ENCODE measurements around the gene LPA.
"Not testable (repeated sequence)": the region's sequence is repeated elsewhere in the genome, so short reads cannot be mapped to it uniquely, and the experiment has no call there.

The LPA gene

GRCh38 chr6:160534050-160534696 lies 129.9 kb downstream of the LPA start:
- H3K4me3 ChIP-seq (ENCODE audit: low read depth, low read length): peak overlapping the region; percentile 18
- in situ Hi-C loops (cut with HindIII; ENCODE audit: low pct_ligation_motif_present, low sequenced_read_pairs): no loop called here

GRCh38 chr6:160532315-160532714 lies 131.8 kb downstream of the LPA start:
- Histone ChIP-seq H3K27ac (no peak overlapping the region), H3K4me3 (ENCODE audit: low read depth, low read length) (no peak overlapping the region), H3K36me3 (replicated peaks) (no peaks in the 10 kb centered on the region), H3K27me3 (replicated peaks) (no peaks in the 10 kb centered on the region)
- TF ChIP-seq, protein P1, sequence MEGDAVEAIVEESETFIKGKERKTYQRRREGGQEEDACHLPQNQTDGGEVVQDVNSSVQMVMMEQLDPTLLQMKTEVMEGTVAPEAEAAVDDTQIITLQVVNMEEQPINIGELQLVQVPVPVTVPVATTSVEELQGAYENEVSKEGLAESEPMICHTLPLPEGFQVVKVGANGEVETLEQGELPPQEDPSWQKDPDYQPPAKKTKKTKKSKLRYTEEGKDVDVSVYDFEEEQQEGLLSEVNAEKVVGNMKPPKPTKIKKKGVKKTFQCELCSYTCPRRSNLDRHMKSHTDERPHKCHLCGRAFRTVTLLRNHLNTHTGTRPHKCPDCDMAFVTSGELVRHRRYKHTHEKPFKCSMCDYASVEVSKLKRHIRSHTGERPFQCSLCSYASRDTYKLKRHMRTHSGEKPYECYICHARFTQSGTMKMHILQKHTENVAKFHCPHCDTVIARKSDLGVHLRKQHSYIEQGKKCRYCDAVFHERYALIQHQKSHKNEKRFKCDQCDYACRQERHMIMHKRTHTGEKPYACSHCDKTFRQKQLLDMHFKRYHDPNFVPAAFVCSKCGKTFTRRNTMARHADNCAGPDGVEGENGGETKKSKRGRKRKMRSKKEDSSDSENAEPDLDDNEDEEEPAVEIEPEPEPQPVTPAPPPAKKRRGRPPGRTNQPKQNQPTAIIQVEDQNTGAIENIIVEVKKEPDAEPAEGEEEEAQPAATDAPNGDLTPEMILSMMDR (IDR thresholded peaks at IDR 0.05; ENCODE audit: low read depth, low read length, missing control alignments): no peak
- in situ Hi-C loops (cut with HindIII; ENCODE audit: low pct_ligation_motif_present, low sequenced_read_pairs): no loop called here
- DNase-seq: no peak

More at GRCh38 chr6:160534050-160534696, 129.9 kb downstream of the LPA start:
- TF ChIP-seq, protein P1 (IDR thresholded peaks at IDR 0.05; ENCODE audit: low read depth, low read length, missing control alignments): peak; percentile 93
- H3K27me3 ChIP-seq (replicated peaks): no peaks in the 10 kb centered on the region
- H3K27ac ChIP-seq: no peak overlapping the region
- peak; percentile 46 for DNase-seq
- no peaks in the 10 kb centered on the region for H3K36me3 ChIP-seq (replicated peaks)

DNA sequence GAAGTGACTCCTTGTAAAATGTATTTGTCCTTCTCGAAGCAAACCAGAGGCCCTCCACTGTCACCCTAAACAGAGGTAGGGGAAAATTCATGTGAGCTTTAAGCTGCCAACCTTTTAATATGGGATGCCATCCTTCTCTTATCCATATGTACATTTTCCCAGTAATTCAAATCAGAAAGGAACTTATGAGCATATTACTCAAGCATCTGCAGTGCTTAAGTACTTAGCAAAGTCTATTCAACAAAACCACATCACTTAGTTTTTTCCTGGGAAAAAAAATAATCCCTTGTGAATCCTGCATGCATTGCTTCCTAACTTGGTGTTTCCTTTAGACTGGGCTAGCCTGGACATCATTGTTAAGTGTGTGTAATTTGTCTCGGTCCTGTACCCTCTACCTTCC lies 132.2 kb downstream of the LPA start:
- H3K27ac ChIP-seq: no peak overlapping the region
- H3K36me3 ChIP-seq (replicated peaks): no peaks in the 10 kb centered on the region
- H3K27me3 ChIP-seq (replicated peaks): no peaks in the 10 kb centered on the region
- TF ChIP-seq, protein P1 (IDR thresholded peaks at IDR 0.05; ENCODE audit: low read depth, low read length, missing control alignments): no peak
- in situ Hi-C loops (cut with HindIII; ENCODE audit: low pct_ligation_motif_present, low sequenced_read_pairs): no loop called here
- DNase-seq: no peak
- no peak overlapping the region for H3K4me3 ChIP-seq (ENCODE audit: low read depth, low read length)

GRCh38 chr6:160529524-160529923 lies 134.6 kb downstream of the LPA start:
- H3K36me3 ChIP-seq (replicated peaks); H3K27ac ChIP-seq; in situ Hi-C loops (cut with HindIII; ENCODE audit: low pct_ligation_motif_present, low sequenced_read_pairs); DNase-seq; H3K4me3 ChIP-seq (ENCODE audit: low read depth, low read length); H3K27me3 ChIP-seq (replicated peaks): not testable (repeated sequence)

DNA sequence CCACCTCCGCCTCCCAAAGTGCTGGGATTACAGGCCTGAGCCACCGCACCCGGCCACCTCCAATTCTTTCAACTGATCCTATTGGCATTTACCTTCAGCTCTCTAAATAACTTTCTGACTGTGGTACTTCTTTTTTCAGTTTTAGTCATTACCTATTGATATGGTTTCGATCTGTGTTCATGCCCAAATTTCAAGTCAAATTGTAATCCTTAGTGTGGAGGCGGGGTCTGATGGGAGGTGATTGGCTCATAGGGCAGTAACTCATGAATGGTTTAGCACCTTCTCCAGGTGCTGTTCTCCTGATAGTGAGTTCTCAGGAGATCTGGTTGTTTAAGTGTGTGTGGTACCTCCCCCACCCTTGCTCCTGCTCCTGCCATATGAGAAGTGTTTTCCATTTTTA lies 140.9 kb downstream of the LPA start:
- Histone ChIP-seq H3K27me3 (replicated peaks) (no peaks in the 10 kb centered on the region), H3K36me3 (replicated peaks) (no peaks in the 10 kb centered on the region), H3K27ac (no peak overlapping the region), H3K4me3 (ENCODE audit: low read depth, low read length) (no peak overlapping the region)
- TF ChIP-seq, protein P1 (IDR thresholded peaks at IDR 0.05; ENCODE audit: low read depth, low read length, missing control alignments): no peak
- DNase-seq: no peak
- in situ Hi-C loops (cut with HindIII; ENCODE audit: low pct_ligation_motif_present, low sequenced_read_pairs): no loop called here

DNA sequence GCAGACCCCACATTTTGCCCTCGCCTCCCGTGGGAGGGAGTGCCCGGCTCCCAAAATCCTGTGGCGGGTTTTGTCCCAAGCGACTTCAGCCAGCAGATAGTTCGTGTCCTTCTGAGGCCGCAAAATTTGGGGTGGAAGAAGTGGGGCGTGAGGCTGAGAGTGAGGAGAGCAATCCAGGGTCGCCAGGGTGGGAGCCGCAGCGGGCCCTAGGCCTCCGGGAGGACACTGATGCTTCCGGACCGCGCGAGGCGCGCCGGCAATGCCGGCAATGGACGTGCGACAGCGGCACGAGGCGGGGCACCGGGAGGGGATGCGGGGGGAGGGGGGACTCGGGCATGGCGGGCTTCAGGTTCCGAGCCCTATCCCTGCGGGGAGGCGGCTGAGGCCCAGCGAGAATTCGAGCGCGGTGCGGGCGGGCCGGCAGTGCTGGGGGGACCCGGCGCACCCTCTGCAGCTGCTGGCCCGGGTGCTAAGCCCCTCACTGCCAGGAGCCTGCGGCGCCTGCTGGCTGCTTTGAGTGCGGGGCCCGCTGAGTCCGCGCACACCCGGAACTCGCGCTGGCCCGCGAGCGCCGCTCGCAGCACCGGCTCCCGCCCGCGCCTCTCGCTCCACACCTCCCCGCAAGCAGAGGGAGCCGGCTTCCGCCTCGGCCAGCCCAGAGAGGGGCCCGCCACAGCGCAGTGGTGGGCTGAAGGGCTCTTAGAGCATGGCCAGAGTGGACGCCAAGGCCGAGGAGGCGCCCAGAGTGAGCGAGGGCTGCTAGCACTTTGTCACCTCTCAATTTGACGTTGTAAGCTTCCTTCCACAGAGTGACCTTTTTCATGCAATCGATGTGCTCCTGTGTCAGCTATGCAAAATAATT lies 143.8 kb downstream of the LPA start:
- no peaks in the 10 kb centered on the region for H3K36me3 ChIP-seq (replicated peaks)
- H3K4me3 ChIP-seq (ENCODE audit: low read depth, low read length): peak overlapping the region; percentile 68
- H3K27ac ChIP-seq: peak overlapping the region; percentile 45
- H3K27me3 ChIP-seq (replicated peaks): no peaks in the 10 kb centered on the region
- peak; percentile 55 for DNase-seq
- TF ChIP-seq, protein P1 (IDR thresholded peaks at IDR 0.05; ENCODE audit: low read depth, low read length, missing control alignments): peak; percentile 4
- in situ Hi-C loops (cut with HindIII; ENCODE audit: low pct_ligation_motif_present, low sequenced_read_pairs): no loop called here

All from brain microvascular endothelial cell (primary cell).